OCI-LY7 (cell line): Measurements from ENCODE around the gene SMIM45.

Experiments
- BruUV-seq: library from RNA; stranded (reverse); fragments of 400-500 nt; replicated peaks from 2 replicates; lab custom pipeline; 2021; lab: Mats Ljungman, UMichigan
- CTCF ChIA-PET: fragments of 300-600 bp; sonication (Branson Sonifier 250); formaldehyde crosslinking; loops from one replicate; lab custom pipeline; 2022; ENCODE audit warnings: antibody characterized with exemption; ENCODE audit not compliant: unreplicated experiment; lab: Charles Lee
- POLR2A ChIA-PET: fragments of 300-600 bp; sonication (Branson Sonifier 250); formaldehyde crosslinking; loops from one replicate; lab custom pipeline; 2022; ENCODE audit warnings: antibody characterized with exemption; lab: Charles Lee
- DNase-seq: peaks from one replicate; pipeline ENCODE4 v3.0.0-alpha.2; 2015; ENCODE audit warnings: low spot score
- H2AFZ ChIP-seq: fragments of 200-600 bp; sonication (generic), shearing (Covaris generic); 2 replicates; pipeline ENCODE4 v1.6.1; 2014; ENCODE audit warnings: mild to moderate bottlenecking, antibody characterized with exemption, low read length, moderate library complexity
- H3K27ac ChIP-seq: fragments of 200-600 bp; sonication (generic); 2 replicates; pipeline ENCODE4 v1.5.1; 2014; ENCODE audit warnings: mixed run types, low read depth, mild to moderate bottlenecking, moderate library complexity, low read length, inconsistent platforms; ENCODE audit not compliant: poor library complexity, severe bottlenecking
- H3K36me3 ChIP-seq: fragments of 200-600 bp; sonication (generic); 2 replicates; pipeline ENCODE4 v1.6.1; 2014; ENCODE audit warnings: mild to moderate bottlenecking, antibody characterized with exemption, low read length, moderate library complexity, mixed read lengths; ENCODE audit not compliant: insufficient read depth
- H3K4me1 ChIP-seq: fragments of 200-600 bp; sonication (generic); 2 replicates; pipeline ENCODE4 v1.5.1; 2014; ENCODE audit warnings: mild to moderate bottlenecking, low read length; ENCODE audit not compliant: insufficient read depth, poor library complexity, severe bottlenecking
- H3K4me2 ChIP-seq: fragments of 200-600 bp; sonication (generic); 2 replicates; pipeline ENCODE4 v1.6.1; 2014; ENCODE audit warnings: mild to moderate bottlenecking, low read length
- H3K4me3 ChIP-seq: fragments of 200-600 bp; sonication (generic); 2 replicates; pipeline ENCODE4 v1.5.1; 2014; ENCODE audit warnings: mild to moderate bottlenecking, low read depth, low read length; ENCODE audit not compliant: poor library complexity, severe bottlenecking
- H3K79me2 ChIP-seq: fragments of 200-600 bp; sonication (generic); 2 replicates; pipeline ENCODE4 v1.6.1; 2016; ENCODE audit warnings: low read depth, mild to moderate bottlenecking, low read length, moderate library complexity, mixed read lengths; ENCODE audit not compliant: insufficient read depth
- H3K9me2 ChIP-seq: fragments of 200-600 bp; sonication (generic); 2 replicates; pipeline ENCODE4 v1.6.1; 2016; ENCODE audit warnings: mild to moderate bottlenecking, low read length, mixed read lengths; ENCODE audit not compliant: insufficient read depth
- H3K9me3 ChIP-seq: fragments of 200-600 bp; sonication (generic); 2 replicates; pipeline ENCODE4 v1.6.1; 2014; ENCODE audit warnings: mild to moderate bottlenecking, mixed run types, low read length, mixed read lengths
- H4K20me1 ChIP-seq: fragments of 200-600 bp; sonication (generic); 2 replicates; pipeline ENCODE4 v1.6.1; 2014; ENCODE audit warnings: mild to moderate bottlenecking, antibody characterized with exemption, low read length, moderate library complexity, mixed read lengths; ENCODE audit not compliant: insufficient read depth
- CTCF ChIP-seq: fragments of 200-600 bp; sonication (generic); conservative IDR thresholded peaks from 2 replicates; pipeline ENCODE4 v1.5.1; 2014; ENCODE audit warnings: mild to moderate bottlenecking, antibody characterized with exemption, low read length, moderate library complexity, mixed read lengths
- EZH2phosphoT487 ChIP-seq: fragments of 200-600 bp; sonication (generic); IDR thresholded peaks from 2 replicates; pipeline ENCODE4 v1.6.1; 2018; ENCODE audit warnings: low read depth, borderline replicate concordance, mild to moderate bottlenecking, mixed run types, antibody characterized with exemption, low read length, moderate library complexity, mixed read lengths
- intact Hi-C: fragments of 100-400 bp; cut with micrococcal nuclease; formaldehyde crosslinking; loops from one replicate; pipeline ENCODE4 v1.10.0; 2022; ENCODE audit not compliant: unreplicated experiment

The SMIM45 gene

GRCh38 chr22:41912338-41913039 is 39.5 kb upstream of the SMIM45 start:
- no peak overlapping the region for H3K27ac ChIP-seq
- H3K4me3 ChIP-seq = no peak overlapping the region
- no peaks in the 10 kb centered on the region for H3K9me2 ChIP-seq
- H2AFZ ChIP-seq = no peak overlapping the region
- no peaks in the 10 kb centered on the region for H3K79me2 ChIP-seq
- peaks cover 6% of the 10 kb centered on the region; the same call in 1 of the 2 replicates for H3K36me3 ChIP-seq
- intact Hi-C loops = loop anchor here (5.0 to 10.0 kb wide), 2 partner anchors 168 to 215 kb away; partner anchors contain the start of gene MEI1
- H3K4me2 ChIP-seq = no peak overlapping the region
- BruUV-seq = no TSS peak
- 0 out of 2 replicates have a peak, but pooled peaks cover 3% of the 10 kb centered on the region for H4K20me1 ChIP-seq
- POLR2A ChIA-PET = no interaction called here
- H3K9me3 ChIP-seq = no peaks in the 10 kb centered on the region
- TF ChIP-seq EZH2phosphoT487 = no peak
- peaks cover 23% of the 10 kb centered on the region for H3K4me1 ChIP-seq
- CTCF ChIA-PET = no interaction called here
- no peak for DNase-seq

GRCh38 chr22:41913040-41913719 is 38.8 kb upstream of the SMIM45 start:
- Histone ChIP-seq H3K4me3 (no peak overlapping the region), H3K9me3 (no peaks in the 10 kb centered on the region), H3K79me2 (no peaks in the 10 kb centered on the region), H3K27ac (no peak overlapping the region), H3K4me1 (peaks cover 29% of the 10 kb centered on the region), H3K36me3 (no peaks in the 10 kb centered on the region), H3K9me2 (no peaks in the 10 kb centered on the region), H2AFZ (no peak overlapping the region), H4K20me1 (0 out of 2 replicates have a peak, but pooled peaks cover 3% of the 10 kb centered on the region), H3K4me2 (no peak overlapping the region)
- ChIA-PET CTCF (no interaction called here), POLR2A (interaction anchor here (0.5 kb wide), 1 partner anchor 72 kb away, joined by 4 read pairs; no protein-coding TSS in a partner anchor)
- no TSS peak for BruUV-seq
- TF ChIP-seq EZH2phosphoT487 (no peak), CTCF (no peak)
- intact Hi-C loops = loop anchor here (5.0 to 10.0 kb wide), 2 partner anchors 168 to 216 kb away; partner anchors contain the start of gene MEI1
- DNase-seq = no peak

- H3K4me3 ChIP-seq = no peak overlapping the region
- H3K4me2 ChIP-seq = no peak overlapping the region
- no peaks in the 10 kb centered on the region for H3K36me3 ChIP-seq
- no TSS peak for BruUV-seq
- ChIA-PET POLR2A (interaction anchor here (0.5 kb wide), 1 partner anchor 73 kb away, joined by 4 read pairs; no protein-coding TSS in a partner anchor), CTCF (no interaction called here)
- no peaks in the 10 kb centered on the region for H3K79me2 ChIP-seq
- H4K20me1 ChIP-seq = 0 out of 2 replicates have a peak, but pooled peaks cover 4% of the 10 kb centered on the region
- TF ChIP-seq CTCF = no peak
- TF ChIP-seq EZH2phosphoT487 = no peak
- intact Hi-C loops = loop anchor here (5.0 to 10.0 kb wide), 2 partner anchors 169 to 217 kb away; partner anchors contain the start of gene MEI1
- no peak for DNase-seq
- no peak overlapping the region for H3K27ac ChIP-seq
- H3K4me1 ChIP-seq = peaks cover 38% of the 10 kb centered on the region
- no peak overlapping the region for H2AFZ ChIP-seq
- no peaks in the 10 kb centered on the region for H3K9me3 ChIP-seq
- no peaks in the 10 kb centered on the region for H3K9me2 ChIP-seq
These were observed 38.0 kb upstream of the SMIM45 start for GRCh38 chr22:41913842-41914534.
